H1 (cell line): ENCODE measurements around the gene CHMP6. TPM values are rescaled to one million over a fixed set of nuclear protein-coding genes. Genes with fewer than 3 reads are reported as not detected.

Experiments used
- ATF2 ChIP-seq: IDR thresholded peaks from 2 replicates; pipeline ENCODE4 v1.6.1; 2012; ENCODE audit warnings: low read length, inconsistent platforms
- KDM5A ChIP-seq: fragments of 200-600 bp; IDR thresholded peaks from 2 replicates; pipeline ENCODE4 v1.7.1; 2012; ENCODE audit warnings: mild to moderate bottlenecking, low read length, inconsistent platforms, mixed read lengths
- SP2 ChIP-seq: IDR thresholded peaks from 2 replicates; pipeline ENCODE4 v1.6.1; 2012; ENCODE audit warnings: mild to moderate bottlenecking, low read length, inconsistent platforms
- SP4 ChIP-seq: IDR thresholded peaks from 2 replicates; pipeline ENCODE4 v1.6.1; 2012; ENCODE audit warnings: low read length, inconsistent platforms
- polyA plus RNA-seq, 7 experiments: library from polyadenylated mRNA; depleted of rRNA in 3 of 7; stranded (reverse) in 5 of 7; unstranded in 2 of 7; fragments of >200 nt in 5 of 7; fragments of 200-250 nt in 2 of 7; gene quantifications; 1 replicate in 5 of 7; 2 replicates in 1 of 7; 4 replicates in 1 of 7; pipeline versions ENCODE4 v1.2.1 to v1.2.3, GENCODE V29; 2011 to 2013; ENCODE audit warnings: missing spikeins in 2 of 7, mixed read lengths in 2 of 7
- total RNA-seq: library from RNA; stranded (reverse); fragmentation: NEBNext Ultra II Directional; extraction: Animal tissue kit (Norgen Biotek cat#: 25700); gene quantifications from 2 replicates; pipeline ENCODE4 v1.2.1, GENCODE V29; 2021

The CHMP6 gene
- total and polyA plus RNA-seq, 2 of the 8 experiments (the other 6 are each of a cell fraction or from before 2014, with no cell fraction given): 15.7 to 24.3 TPM

GRCh38 chr17:80986046-80986445, 5.6 kb upstream of the CHMP6 start (continued):
- TF ChIP-seq SP4: no peak
- no peak for TF ChIP-seq KDM5A
- TF ChIP-seq SP2: no peak
- TF ChIP-seq ATF2: no peak
